Neural cell (in vitro differentiated cells): ENCODE measurements around the gene BTBD18. TPM values are rescaled to one million over a fixed set of nuclear protein-coding genes. Genes with fewer than 3 reads are reported as not detected.

Experiments used
- H2AFZ ChIP-seq: fragments of 200-600, 300-800 bp; sonication (generic), shearing (Covaris generic); 2 replicates; pipeline ENCODE4 v1.6.0; 2014; ENCODE audit warnings: low read depth, mild to moderate bottlenecking, antibody characterized with exemption, low read length, moderate library complexity
- H3F3A ChIP-seq: fragments of 200-600 bp; shearing (Covaris generic); 2 replicates; pipeline ENCODE4 v1.6.1; 2016; ENCODE audit warnings: mild to moderate bottlenecking, moderate library complexity, mixed read lengths, antibody characterized with exemption, low read length; ENCODE audit not compliant: insufficient read depth, poor library complexity, severe bottlenecking
- H3K27ac ChIP-seq: fragments of 200-600, 300-800 bp; sonication (generic), shearing (Covaris generic); 2 replicates; pipeline ENCODE4 v1.5.1; 2014; ENCODE audit warnings: mild to moderate bottlenecking, low read length, moderate library complexity
- H3K27me3 ChIP-seq: fragments of 300-800, 200-600 bp; sonication (generic), shearing (Covaris generic); 2 replicates; pipeline ENCODE4 v1.6.0; 2014; ENCODE audit warnings: mild to moderate bottlenecking, low read depth, low read length, moderate library complexity; ENCODE audit not compliant: insufficient read depth
- H3K36me3 ChIP-seq: fragments of 300-800, 200-600 bp; sonication (generic), shearing (Covaris generic); 2 replicates; pipeline ENCODE4 v1.5.1; 2014; ENCODE audit warnings: mild to moderate bottlenecking, antibody characterized with exemption, low read length, moderate library complexity; ENCODE audit not compliant: insufficient read depth
- H3K4me2 ChIP-seq: fragments of 300-800, 200-600 bp; sonication (generic), shearing (Covaris generic); 2 replicates; pipeline ENCODE4 v1.6.0; 2014; ENCODE audit warnings: mild to moderate bottlenecking, low read length
- H3K4me3 ChIP-seq: fragments of 300-800, 200-600 bp; sonication (generic), shearing (Covaris generic); 2 replicates; pipeline ENCODE4 v1.5.1; 2014; ENCODE audit warnings: mild to moderate bottlenecking, low read length, moderate library complexity
- H3K79me2 ChIP-seq: fragments of 200-600 bp; shearing (Covaris generic); replicated peaks from 2 replicates; pipeline ENCODE4 v1.6.0; 2014; ENCODE audit warnings: mild to moderate bottlenecking, low read length, moderate library complexity; ENCODE audit not compliant: insufficient read depth
- H3K9ac ChIP-seq: fragments of 300-800, 200-600 bp; sonication (generic), shearing (Covaris generic); 2 replicates; pipeline ENCODE4 v1.6.1; 2016; ENCODE audit warnings: mild to moderate bottlenecking, low read length, mixed read lengths
- H3K9me2 ChIP-seq: fragments of 200-600 bp; shearing (Covaris generic); 2 replicates; pipeline ENCODE4 v1.6.1; 2016; ENCODE audit warnings: mild to moderate bottlenecking, low read length, mixed read lengths; ENCODE audit not compliant: insufficient read depth
- H3K9me3 ChIP-seq: fragments of 200-600, 300-800 bp; sonication (generic), shearing (Covaris generic); 2 replicates; pipeline ENCODE4 v1.6.1; 2016; ENCODE audit warnings: mild to moderate bottlenecking, mixed run types, low read length, moderate library complexity, mixed read lengths
- H4K20me1 ChIP-seq: fragments of 200-600 bp; shearing (Covaris generic); 2 replicates; pipeline ENCODE4 v1.6.1; 2016; ENCODE audit warnings: mild to moderate bottlenecking, mixed run types; ENCODE audit not compliant: insufficient read depth
- CTCF ChIP-seq: fragments of 450-650 bp; IDR thresholded peaks from 2 replicates; pipeline ENCODE4 v1.5.1; 2014; ENCODE audit warnings: antibody characterized with exemption, mild to moderate bottlenecking, moderate library complexity; ENCODE audit not compliant: poor library complexity, severe bottlenecking
- EP300 ChIP-seq: fragments of 450-650 bp; conservative IDR thresholded peaks from 2 replicates; pipeline ENCODE4 v1.6.1; 2014; ENCODE audit warnings: antibody characterized with exemption, mild to moderate bottlenecking, moderate library complexity; ENCODE audit not compliant: poor library complexity, severe bottlenecking
- EZH2 ChIP-seq: fragments of 200-600, 300-800 bp; shearing (Covaris generic), sonication (generic); IDR thresholded peaks from 2 replicates; pipeline ENCODE4 v1.6.1; 2014; ENCODE audit warnings: antibody characterized with exemption, low read length, borderline replicate concordance, mild to moderate bottlenecking; ENCODE audit not compliant: insufficient read depth, poor library complexity, severe bottlenecking
- MXI1 ChIP-seq: fragments of 450-650 bp; conservative IDR thresholded peaks from 2 replicates; pipeline ENCODE4 v1.6.1; 2014; ENCODE audit warnings: antibody characterized with exemption, mild to moderate bottlenecking; ENCODE audit not compliant: poor library complexity, severe bottlenecking
- POLR2AphosphoS5 ChIP-seq: IDR thresholded peaks from 2 replicates; pipeline ENCODE4 v1.6.1; 2012
- RAD21 ChIP-seq: fragments of 450-650 bp; conservative IDR thresholded peaks from 2 replicates; pipeline ENCODE4 v1.6.1; 2014; ENCODE audit warnings: antibody characterized with exemption, mild to moderate bottlenecking, moderate library complexity
- REST ChIP-seq: IDR thresholded peaks from 2 replicates; pipeline ENCODE4 v1.6.1; 2012; ENCODE audit warnings: borderline replicate concordance
- SMC3 ChIP-seq: fragments of 450-650 bp; conservative IDR thresholded peaks from 2 replicates; pipeline ENCODE4 v1.6.1; 2014; ENCODE audit warnings: antibody characterized with exemption, mild to moderate bottlenecking, moderate library complexity; ENCODE audit not compliant: poor library complexity
- TAF1 ChIP-seq: IDR thresholded peaks from 2 replicates; pipeline ENCODE4 v1.6.1; 2012; ENCODE audit warnings: low read depth
- polyA plus RNA-seq: library from polyadenylated mRNA; depleted of rRNA; stranded (reverse); fragments of >200 nt; gene quantifications from 2 replicates; pipeline ENCODE4 v1.2.3, GENCODE V29; 2014

Gene BTBD18
- polyA plus RNA-seq, 1 donor from 2014 or later = not detected

GRCh38 chr11:57776031-57776521 lies 24.5 kb upstream of the BTBD18 start:
- H3K9me3 ChIP-seq = no peaks in the 10 kb centered on the region
- peaks cover 66% of the 10 kb centered on the region for H3K79me2 ChIP-seq
- no peak overlapping the region for H2AFZ ChIP-seq
- H3K36me3 ChIP-seq = no peaks in the 10 kb centered on the region
- H3K27me3 ChIP-seq = no peaks in the 10 kb centered on the region
- no peaks in the 10 kb centered on the region for H3K9me2 ChIP-seq
- no peak overlapping the region for H3K27ac ChIP-seq
- no peak overlapping the region for H3K9ac ChIP-seq
- no peaks in the 10 kb centered on the region for H4K20me1 ChIP-seq
- H3K4me3 ChIP-seq = no peak overlapping the region
- no peak overlapping the region for H3K4me2 ChIP-seq
- H3F3A ChIP-seq = no peaks in the 10 kb centered on the region
- TF ChIP-seq REST (no peak), EP300 (no peak), EZH2 (no peak), SMC3 (no peak), MXI1 (no peak), POLR2AphosphoS5 (no peak), CTCF (no peak)

GRCh38 chr11:57775491-57775890 lies 23.9 kb upstream of the BTBD18 start:
- H3K36me3 ChIP-seq = no peaks in the 10 kb centered on the region
- no peak overlapping the region for H3K9ac ChIP-seq
- no peak overlapping the region for H3K4me2 ChIP-seq
- H3K9me3 ChIP-seq = no peaks in the 10 kb centered on the region
- H3K27me3 ChIP-seq = no peaks in the 10 kb centered on the region
- H3K27ac ChIP-seq = no peak overlapping the region
- H3K79me2 ChIP-seq = peaks cover 67% of the 10 kb centered on the region
- TF ChIP-seq RAD21 (no peak), SMC3 (no peak), MXI1 (no peak), CTCF (no peak), EP300 (no peak), TAF1 (no peak), POLR2AphosphoS5 (no peak), REST (no peak)
- H4K20me1 ChIP-seq = no peaks in the 10 kb centered on the region
- no peak overlapping the region for H2AFZ ChIP-seq
- no peaks in the 10 kb centered on the region for H3F3A ChIP-seq
- H3K9me2 ChIP-seq = no peaks in the 10 kb centered on the region
- H3K4me3 ChIP-seq = no peak overlapping the region
